NCI-H2196 treated with DMSO at 0.1 percent for 48 hours (cell line): Measurements from ENCODE around the gene CITED1.

Experiments used
- DNase-seq: peaks from one replicate; lab custom pipeline; 2025; ENCODE audit not compliant: unreplicated experiment; lab: John Stamatoyannopoulos, UW

The CITED1 gene

GRCh38 chrX:72309297-72310071 is 3.8 kb upstream of the CITED1 start:
- DNase-seq, result no peak

- peak; percentile 6 for DNase-seq
Observed at GRCh38 chrX:72308566-72309296, 3.0 kb upstream of the CITED1 start.

GRCh38 chrX:72308209-72308565 is 2.5 kb upstream of the CITED1 start:
- no peak for DNase-seq

GRCh38 chrX:72307646-72308051 is 1.9 kb upstream of the CITED1 start:
- DNase-seq, result no peak

GRCh38 chrX:72306851-72307645 is 1.3 kb upstream of the CITED1 start:
- peak; percentile 50 for DNase-seq

GRCh38 chrX:72306085-72306801 is 529 bp upstream of the CITED1 start:
- DNase-seq, result no peak

GRCh38 chrX:72304877-72305276 is 837 bp downstream of the CITED1 start:
- no peak for DNase-seq

GRCh38 chrX:72301781-72302180 is 3.9 kb downstream of the CITED1 start:
- no peak for DNase-seq

GRCh38 chrX:72299891-72300630 is 5.7 kb downstream of the CITED1 start:
- DNase-seq, result no peak

GRCh38 chrX:72297953-72298730 is 7.6 kb downstream of the CITED1 start:
- no peak for DNase-seq

GRCh38 chrX:72296991-72297390 is 8.7 kb downstream of the CITED1 start:
- DNase-seq, result no peak

- no peak for DNase-seq
Observed at GRCh38 chrX:72295745-72296144, 10.0 kb downstream of the CITED1 start.

GRCh38 chrX:72294497-72294896 is 11.2 kb downstream of the CITED1 start:
- DNase-seq, result no peak

- no peak for DNase-seq
Observed at GRCh38 chrX:72282302-72282701, 23.4 kb downstream of the CITED1 start.

GRCh38 chrX:72280321-72280845 is 25.3 kb downstream of the CITED1 start:
- no peak for DNase-seq

GRCh38 chrX:72276478-72276953 is 29.2 kb downstream of the CITED1 start:
- DNase-seq, result no peak

GRCh38 chrX:72274526-72274925 is 31.2 kb downstream of the CITED1 start:
- DNase-seq, result no peak

GRCh38 chrX:72273718-72274117 is 32.0 kb downstream of the CITED1 start:
- no peak for DNase-seq

GRCh38 chrX:72272868-72273267 is 32.8 kb downstream of the CITED1 start:
- DNase-seq, result no peak
